Brain microvascular endothelial cell (primary cell): ENCODE measurements around the gene PRDM16.

Source experiments
- DNase-seq: peaks from one replicate; pipeline ENCODE4 v3.0.0-alpha.2; 2020
- H3K27ac ChIP-seq: fragments of 250-450 bp; sonication (Bioruptor Pico); 2 replicates; pipeline ENCODE4 v1.5.1; 2020; ENCODE audit warnings: mild to moderate bottlenecking, moderate library complexity
- H3K27me3 ChIP-seq: fragments of 250-450 bp; sonication (Bioruptor Pico); replicated peaks from 2 replicates; pipeline ENCODE4 v1.5.1; 2020; ENCODE audit warnings: mild to moderate bottlenecking
- H3K36me3 ChIP-seq: fragments of 250-450 bp; sonication (Bioruptor Pico); replicated peaks from 2 replicates; pipeline ENCODE4 v1.5.1; 2020; ENCODE audit warnings: mild to moderate bottlenecking
- H3K4me3 ChIP-seq: 2 replicates; pipeline ENCODE4 v1.5.1; 2011; ENCODE audit warnings: low read depth, mild to moderate bottlenecking, control low read depth, low read length, moderate library complexity
- CTCF ChIP-seq: IDR thresholded peaks from 2 replicates; pipeline ENCODE4 v1.5.1; 2011; ENCODE audit warnings: low read depth, mild to moderate bottlenecking, moderate library complexity, low read length, control low read depth, inconsistent platforms; ENCODE audit errors: missing control alignments
- in situ Hi-C: cut with HindIII; loops from 2 replicates; pipeline ENCODE4 v1.10.0; 2017; ENCODE audit warnings: low sequenced_read_pairs, low pct_ligation_motif_present

PRDM16 gene

GRCh38 chr1:3427711-3428704, 359.0 kb downstream of the PRDM16 start:
- TF ChIP-seq CTCF, result no peak
- Histone ChIP-seq H3K27ac (no peak overlapping the region), H3K36me3 (no peaks in the 10 kb centered on the region), H3K27me3 (no peaks in the 10 kb centered on the region), H3K4me3 (no peak overlapping the region)
- in situ Hi-C loops, result no loop called here
- DNase-seq, result no peak

- H3K27ac ChIP-seq, result no peak overlapping the region
- no peak for DNase-seq
- TF ChIP-seq CTCF, result no peak
- in situ Hi-C loops, result no loop called here
- no peaks in the 10 kb centered on the region for H3K27me3 ChIP-seq
- H3K4me3 ChIP-seq, result no peak overlapping the region
- H3K36me3 ChIP-seq, result no peaks in the 10 kb centered on the region
These were observed 359.9 kb downstream of the PRDM16 start for GRCh38 chr1:3428899-3429298.

GRCh38 chr1:3429320-3429719, 360.3 kb downstream of the PRDM16 start:
- no peak for DNase-seq
- no peak overlapping the region for H3K27ac ChIP-seq
- in situ Hi-C loops, result no loop called here
- TF ChIP-seq CTCF, result no peak
- H3K27me3 ChIP-seq, result no peaks in the 10 kb centered on the region
- H3K36me3 ChIP-seq, result no peaks in the 10 kb centered on the region
- no peak overlapping the region for H3K4me3 ChIP-seq

- Histone ChIP-seq H3K27me3 (no peaks in the 10 kb centered on the region), H3K27ac (no peak overlapping the region), H3K4me3 (no peak overlapping the region), H3K36me3 (no peaks in the 10 kb centered on the region)
- no peak for DNase-seq
- in situ Hi-C loops, result no loop called here
- TF ChIP-seq CTCF, result no peak
These were observed 360.8 kb downstream of the PRDM16 start for GRCh38 chr1:3429766-3430165.

- Histone ChIP-seq H3K27me3 (no peaks in the 10 kb centered on the region), H3K36me3 (no peaks in the 10 kb centered on the region), H3K27ac (no peak overlapping the region), H3K4me3 (no peak overlapping the region)
- no peak for DNase-seq
- in situ Hi-C loops, result no loop called here
- no peak for TF ChIP-seq CTCF
These were observed 361.4 kb downstream of the PRDM16 start for GRCh38 chr1:3430406-3430805.
